Karpas-422 (cell line): ENCODE measurements around the gene CDC26. TPM values are rescaled to one million over a fixed set of nuclear protein-coding genes. Genes with fewer than 3 reads are reported as not detected.
"Not testable (repeated sequence)": the region's sequence is repeated elsewhere in the genome, so short reads cannot be mapped to it uniquely, and the experiment has no call there.

Experiments used
- DNase-seq: peaks from one replicate; pipeline ENCODE4 v3.0.0-alpha.2; 2015
- H2AFZ ChIP-seq: fragments of 200-600 bp; sonication (generic); 2 replicates; pipeline ENCODE4 v1.6.1; 2014; ENCODE audit warnings: antibody characterized with exemption, low read length, mixed read lengths
- H3K27ac ChIP-seq: fragments of 200-600 bp; sonication (generic); 2 replicates; pipeline ENCODE4 v1.5.1; 2014; ENCODE audit warnings: mild to moderate bottlenecking, low read length, moderate library complexity
- H3K27me3 ChIP-seq: fragments of 200-600 bp; sonication (generic); 2 replicates; pipeline ENCODE4 v1.6.1; 2014; ENCODE audit warnings: low read length, mixed read lengths
- H3K36me3 ChIP-seq: fragments of 200-600 bp; sonication (generic); 2 replicates; pipeline ENCODE4 v1.6.1; 2014; ENCODE audit warnings: low read length, mixed read lengths; ENCODE audit not compliant: insufficient read depth
- H3K4me1 ChIP-seq: fragments of 200-600 bp; sonication (generic); 2 replicates; pipeline ENCODE4 v1.6.1; 2014; ENCODE audit warnings: mild to moderate bottlenecking, low read length, mixed read lengths
- H3K4me2 ChIP-seq: fragments of 200-600 bp; sonication (generic); 2 replicates; pipeline ENCODE4 v1.6.1; 2014; ENCODE audit warnings: low read length, low read depth, mild to moderate bottlenecking; ENCODE audit not compliant: poor library complexity, severe bottlenecking
- H3K4me3 ChIP-seq: fragments of 200-600 bp; sonication (generic); 2 replicates; pipeline ENCODE4 v1.5.1; 2014; ENCODE audit warnings: mild to moderate bottlenecking, antibody characterized with exemption, low read length, mixed read lengths
- H3K79me2 ChIP-seq: fragments of 200-600 bp; sonication (generic); 2 replicates; pipeline ENCODE4 v1.6.1; 2014; ENCODE audit warnings: mild to moderate bottlenecking, low read length, mixed read lengths
- H3K9ac ChIP-seq: fragments of 200-600 bp; sonication (generic); 2 replicates; pipeline ENCODE4 v1.6.0; 2014; ENCODE audit warnings: low read length
- H3K9me2 ChIP-seq: fragments of 200-600 bp; sonication (generic), shearing (Covaris generic); replicated peaks from 2 replicates; pipeline ENCODE4 v1.6.0; 2014; ENCODE audit warnings: mild to moderate bottlenecking, low read length, moderate library complexity; ENCODE audit not compliant: insufficient read depth
- H3K9me3 ChIP-seq: fragments of 300-700, 200-600 bp; sonication (generic); 2 replicates; pipeline ENCODE4 v1.6.1; 2014; ENCODE audit warnings: low read length, mixed read lengths
- H4K20me1 ChIP-seq: fragments of 200-600 bp; sonication (generic); 2 replicates; pipeline ENCODE4 v1.6.1; 2014; ENCODE audit warnings: mild to moderate bottlenecking, antibody characterized with exemption, low read length, low read depth; ENCODE audit not compliant: insufficient read depth
- total RNA-seq: library from RNA; depleted of rRNA; stranded (reverse); fragments of >200 nt; shearing (Covaris generic); gene quantifications from 2 replicates; pipeline ENCODE4 v1.2.3, GENCODE V29; 2014; ENCODE audit warnings: low replicate concordance

Gene CDC26
- total RNA-seq, 1 experiment from 2014 or later: 36.0 TPM

DNA sequence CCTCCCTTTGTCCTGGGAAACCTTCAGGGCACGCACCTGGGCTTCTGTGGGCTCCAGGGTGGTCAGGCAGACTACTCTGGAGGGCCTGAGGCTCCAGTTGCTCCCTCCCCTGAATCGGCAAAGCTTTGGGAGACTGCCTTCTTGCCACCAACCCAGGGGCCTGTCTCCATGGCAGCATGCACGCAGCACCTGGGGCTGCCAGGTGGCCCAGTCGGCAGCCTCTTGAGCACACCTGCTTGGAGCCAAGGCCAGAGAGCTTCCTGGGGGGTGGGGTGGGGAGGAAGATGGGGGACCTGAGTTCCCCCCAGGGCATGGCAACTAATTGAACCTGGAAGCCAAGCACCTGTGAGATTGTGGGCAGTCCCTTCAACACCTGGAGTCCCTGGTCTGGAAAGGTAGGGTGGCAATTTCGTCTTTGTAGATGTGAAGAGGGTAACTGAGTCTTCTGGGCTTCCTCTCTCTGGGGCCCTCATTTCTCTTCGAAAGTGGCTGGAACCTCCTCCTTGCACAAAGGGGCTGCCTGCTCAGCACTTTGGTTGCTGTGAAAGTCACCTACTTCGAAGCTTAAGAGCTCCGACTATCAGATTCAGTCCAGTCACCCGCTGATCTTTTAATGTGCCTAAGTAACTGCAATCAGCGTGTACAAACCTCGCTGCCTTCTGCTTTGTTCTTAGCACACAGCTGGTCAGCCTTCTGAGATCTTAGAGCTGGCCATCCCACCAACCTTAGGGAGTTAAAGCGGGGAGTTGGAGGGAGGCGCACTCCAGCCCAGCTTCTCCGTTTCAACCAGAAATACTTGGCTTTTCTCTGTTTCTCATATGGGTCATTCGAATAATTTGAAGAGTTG, 23.8 kb upstream of the CDC26 start:
- H2AFZ ChIP-seq: no peak overlapping the region

DNA sequence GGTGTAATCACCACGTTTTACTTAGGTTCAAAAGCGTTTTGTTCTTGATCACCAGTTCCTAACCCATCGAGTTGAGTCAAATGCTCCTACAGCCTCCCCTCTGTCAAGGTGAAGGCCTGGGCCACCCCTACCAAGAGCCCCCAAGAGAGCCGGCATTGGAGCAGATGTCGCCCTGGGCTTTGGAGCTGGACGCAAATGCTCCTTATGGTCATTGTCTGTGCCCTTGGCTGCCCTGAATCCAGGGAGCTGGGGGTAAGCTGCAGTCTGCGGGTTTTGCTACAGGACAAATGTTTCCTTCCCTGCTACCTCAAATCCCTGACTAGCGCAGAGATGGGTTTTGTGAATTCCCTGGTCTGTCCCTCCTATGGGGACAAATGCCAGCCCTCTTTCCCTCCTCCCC, 22.9 kb upstream of the CDC26 start:
- no peaks in the 10 kb centered on the region for H3K4me1 ChIP-seq
- H3K79me2 ChIP-seq: no peaks in the 10 kb centered on the region
- no peaks in the 10 kb centered on the region; the same call in 1 of the 2 replicates for H3K36me3 ChIP-seq
- DNase-seq: no peak
- no peak overlapping the region for H3K9ac ChIP-seq
- H3K27ac ChIP-seq: no peak overlapping the region
- H2AFZ ChIP-seq: no peak overlapping the region
- no peaks in the 10 kb centered on the region for H4K20me1 ChIP-seq
- H3K9me3 ChIP-seq: no peaks in the 10 kb centered on the region
- H3K4me3 ChIP-seq: no peak overlapping the region
- H3K4me2 ChIP-seq: no peak overlapping the region
- H3K9me2 ChIP-seq: no peaks in the 10 kb centered on the region
- H3K27me3 ChIP-seq: no peaks in the 10 kb centered on the region

More for the DNA sequence above, 23.8 kb upstream of the CDC26 start:
- H3K9me2 ChIP-seq: no peaks in the 10 kb centered on the region
- H3K4me1 ChIP-seq: no peaks in the 10 kb centered on the region
- H3K79me2 ChIP-seq: no peaks in the 10 kb centered on the region
- H3K27ac ChIP-seq: no peak overlapping the region
- H3K9ac ChIP-seq: no peak overlapping the region
- no peaks in the 10 kb centered on the region for H4K20me1 ChIP-seq
- no peaks in the 10 kb centered on the region for H3K27me3 ChIP-seq
- H3K4me2 ChIP-seq: no peak overlapping the region
- no peaks in the 10 kb centered on the region for H3K36me3 ChIP-seq
- DNase-seq: no peak
- no peak overlapping the region for H3K4me3 ChIP-seq
- no peaks in the 10 kb centered on the region for H3K9me3 ChIP-seq

DNA sequence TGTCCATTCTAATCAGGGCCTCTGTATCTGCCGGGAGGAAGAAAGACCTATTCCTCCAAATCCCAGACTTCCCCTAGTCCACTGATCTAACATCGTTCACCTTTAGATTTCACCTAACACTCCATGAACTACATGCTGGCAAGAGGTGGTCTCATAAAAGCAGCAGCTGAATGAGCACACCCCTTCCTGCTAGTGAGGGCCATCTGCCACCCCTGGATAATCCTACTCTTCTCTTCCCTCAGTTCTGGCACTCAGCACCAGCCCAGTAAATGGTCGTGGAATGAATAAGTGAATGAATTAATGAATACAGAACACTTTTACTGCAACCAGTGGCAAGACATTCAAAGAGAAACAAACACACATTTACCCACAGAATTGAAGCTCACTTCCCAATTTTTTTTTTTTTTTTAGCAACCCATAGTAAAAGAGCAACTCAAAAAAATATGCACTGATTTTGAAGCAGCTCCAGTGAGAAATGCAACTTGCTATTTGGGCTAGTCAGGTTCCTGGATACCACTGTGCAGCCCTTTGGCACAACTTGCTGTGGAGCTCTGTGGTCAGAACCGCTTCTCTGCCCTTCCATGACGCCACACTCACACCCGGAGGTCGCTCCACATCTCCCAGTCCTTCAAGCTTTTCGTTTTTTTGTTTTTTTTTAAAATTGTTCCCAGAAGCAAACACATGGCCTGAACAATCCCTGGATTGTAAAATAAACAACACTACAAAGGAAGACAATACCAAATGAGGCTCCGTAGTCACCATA, 21.6 kb upstream of the CDC26 start:
- Histone ChIP-seq H3K27ac (no peak overlapping the region), H3K9me2 (no peaks in the 10 kb centered on the region), H3K9me3 (no peaks in the 10 kb centered on the region), H3K9ac (no peak overlapping the region), H4K20me1 (no peaks in the 10 kb centered on the region), H3K4me3 (no peak overlapping the region), H3K79me2 (no peaks in the 10 kb centered on the region), H3K4me1 (no peaks in the 10 kb centered on the region), H3K36me3 (peaks cover 8% of the 10 kb centered on the region), H3K4me2 (no peak overlapping the region), H2AFZ (no peak overlapping the region), H3K27me3 (no peaks in the 10 kb centered on the region)
- no peak for DNase-seq

DNA sequence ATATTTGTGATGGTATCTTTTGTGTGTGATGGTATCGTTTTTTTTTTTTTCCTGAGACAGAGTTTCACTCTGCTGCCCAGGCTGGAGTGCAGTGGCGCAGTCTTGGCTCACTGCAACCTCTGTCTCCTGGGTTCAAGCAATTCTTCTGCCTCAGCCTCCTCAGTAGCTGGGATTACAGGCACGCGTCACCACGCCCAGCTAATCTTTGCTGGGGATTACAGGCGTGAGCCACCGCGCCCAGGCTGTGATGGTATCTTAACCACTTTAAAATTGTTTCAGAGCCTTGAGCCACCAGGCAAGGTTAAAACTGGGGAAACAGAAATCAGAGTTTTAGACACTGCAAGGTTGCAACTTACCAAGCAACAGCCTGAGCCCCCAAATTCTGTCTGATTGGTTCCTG, 20.9 kb upstream of the CDC26 start:
- H3K9ac ChIP-seq, H3K4me1 ChIP-seq: not testable (repeated sequence)

DNA sequence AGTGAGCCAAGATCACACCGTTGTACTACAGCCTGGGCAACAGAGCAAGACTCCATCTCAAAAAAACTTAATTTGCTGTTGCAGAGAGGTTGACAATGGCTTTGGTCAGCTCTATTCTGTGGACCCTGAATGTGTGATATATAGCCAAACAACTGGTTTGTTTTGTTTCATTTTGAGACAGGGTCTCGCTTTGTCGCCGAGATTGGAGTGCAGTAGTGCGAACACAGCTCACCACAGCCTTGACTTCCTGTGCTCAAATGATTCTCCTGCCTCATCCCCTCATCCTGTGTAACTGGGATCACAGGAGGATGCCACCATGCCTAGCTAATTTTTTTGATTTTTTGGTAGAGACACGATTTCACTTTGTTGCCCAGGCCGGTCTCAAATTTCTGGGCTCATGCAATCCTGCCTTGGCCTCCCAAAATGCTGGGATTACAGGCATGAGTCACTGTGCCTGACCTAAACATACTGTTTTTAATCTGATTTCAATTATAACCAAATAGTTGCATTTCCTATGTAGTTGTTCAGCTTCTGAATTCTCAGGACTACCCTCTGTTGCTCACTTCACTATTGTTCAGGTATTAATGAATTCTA, 18.0 kb upstream of the CDC26 start:
- no peak for DNase-seq
- Histone ChIP-seq H3K36me3 (peaks cover 38% of the 10 kb centered on the region), H3K9ac (no peak overlapping the region), H3K9me3 (no peaks in the 10 kb centered on the region), H3K9me2 (no peaks in the 10 kb centered on the region), H3K79me2 (no peaks in the 10 kb centered on the region), H4K20me1 (no peaks in the 10 kb centered on the region), H2AFZ (no peak overlapping the region), H3K4me3 (no peak overlapping the region), H3K4me2 (no peak overlapping the region), H3K27me3 (no peaks in the 10 kb centered on the region), H3K27ac (no peak overlapping the region), H3K4me1 (no peaks in the 10 kb centered on the region)

More for the DNA sequence above, 20.9 kb upstream of the CDC26 start:
- not testable (repeated sequence) for H3K79me2 ChIP-seq, H2AFZ ChIP-seq, DNase-seq, H3K27me3 ChIP-seq, H4K20me1 ChIP-seq, H3K4me2 ChIP-seq, H3K27ac ChIP-seq, H3K9me3 ChIP-seq, H3K9me2 ChIP-seq, H3K4me3 ChIP-seq
- H3K36me3 ChIP-seq: peaks cover 14% of the 10 kb centered on the region

DNA sequence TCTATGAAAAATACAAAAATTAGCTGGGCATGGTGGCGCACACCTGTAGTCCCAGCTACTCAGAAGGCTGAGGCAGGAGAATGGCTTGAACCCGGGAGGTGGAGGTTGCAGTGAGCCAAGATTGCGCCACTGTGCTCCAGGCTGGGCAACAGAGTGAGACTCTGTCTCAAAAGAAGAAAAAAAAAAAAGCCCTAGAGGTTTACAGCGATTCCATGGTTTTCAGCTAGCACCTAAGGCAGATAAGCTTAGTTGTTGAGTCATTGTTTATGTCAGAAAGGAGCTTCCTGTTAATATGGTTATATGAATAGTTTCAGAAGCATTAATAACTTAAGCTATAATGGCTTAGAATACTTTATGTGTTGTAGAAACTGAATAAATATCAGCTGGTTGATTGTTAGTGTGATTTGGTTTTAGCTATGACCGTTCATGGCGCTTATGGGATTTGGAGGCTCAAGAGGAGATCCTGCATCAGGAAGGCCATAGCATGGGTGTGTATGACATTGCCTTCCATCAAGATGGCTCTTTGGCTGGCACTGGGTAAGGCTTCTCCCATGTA, 14.8 kb upstream of the CDC26 start:
- no peak for DNase-seq
- peaks cover 63% of the 10 kb centered on the region for H3K36me3 ChIP-seq

DNA sequence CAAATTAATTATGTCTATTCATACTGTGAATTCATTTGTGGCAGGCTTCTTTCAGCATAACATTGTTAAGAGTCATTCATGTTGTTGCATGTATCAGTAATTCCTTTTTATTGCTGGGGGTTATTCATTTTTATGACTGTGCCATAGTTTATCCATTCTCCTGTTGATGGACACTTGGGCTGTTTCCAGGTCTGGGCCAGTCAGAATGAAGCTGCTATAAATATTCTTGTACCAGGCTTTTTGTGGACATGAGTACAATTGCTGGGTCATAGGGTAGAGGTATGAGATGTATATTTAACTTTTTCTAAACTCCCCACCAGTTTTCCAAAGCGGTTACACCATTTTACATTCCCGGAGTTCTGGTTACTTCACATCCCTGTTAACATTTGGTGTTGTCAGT, 13.7 kb upstream of the CDC26 start:
- DNase-seq: no peak
- H3K4me3 ChIP-seq: no peak overlapping the region

More for the DNA sequence above, 14.8 kb upstream of the CDC26 start:
- no peak overlapping the region for H3K9ac ChIP-seq
- H3K4me2 ChIP-seq: no peak overlapping the region
- H3K27me3 ChIP-seq: no peaks in the 10 kb centered on the region
- H3K79me2 ChIP-seq: no peaks in the 10 kb centered on the region
- H2AFZ ChIP-seq: no peak overlapping the region
- no peaks in the 10 kb centered on the region for H3K4me1 ChIP-seq
- H4K20me1 ChIP-seq: no peaks in the 10 kb centered on the region
- H3K9me3 ChIP-seq: no peaks in the 10 kb centered on the region
- no peak overlapping the region for H3K4me3 ChIP-seq
- no peaks in the 10 kb centered on the region for H3K9me2 ChIP-seq
- no peak overlapping the region for H3K27ac ChIP-seq

DNA sequence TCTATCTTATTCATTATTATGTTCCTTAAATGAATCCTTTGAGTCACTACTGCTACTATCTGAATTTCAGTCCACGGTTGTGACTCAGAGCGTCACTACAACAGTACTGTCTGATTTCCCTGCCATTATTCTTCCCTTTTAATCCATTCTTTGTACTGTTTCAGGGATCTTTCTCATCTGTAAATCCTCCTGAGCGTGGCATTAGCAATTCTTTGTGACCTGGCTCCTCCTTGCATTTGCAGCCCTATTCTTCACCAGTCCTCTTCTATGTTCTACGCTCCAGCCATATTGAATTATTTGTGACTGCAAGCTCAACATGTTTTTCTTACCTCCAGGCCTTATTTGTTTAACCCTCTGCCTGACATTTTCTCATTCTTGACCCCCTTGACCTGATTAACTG, 6.0 kb upstream of the CDC26 start:
- no peaks in the 10 kb centered on the region for H4K20me1 ChIP-seq
- peaks cover 24% of the 10 kb centered on the region for H3K79me2 ChIP-seq
- H3K9me3 ChIP-seq: no peaks in the 10 kb centered on the region
- H2AFZ ChIP-seq: no peak overlapping the region
- H3K27me3 ChIP-seq: no peaks in the 10 kb centered on the region
- H3K4me2 ChIP-seq: no peak overlapping the region
- no peak overlapping the region for H3K27ac ChIP-seq
- no peak overlapping the region for H3K4me3 ChIP-seq
- H3K4me1 ChIP-seq: peaks cover 8% of the 10 kb centered on the region
- DNase-seq: no peak
- peaks cover 68% of the 10 kb centered on the region; the same call in 1 of the 2 replicates for H3K36me3 ChIP-seq
- no peaks in the 10 kb centered on the region for H3K9me2 ChIP-seq
- no peak overlapping the region for H3K9ac ChIP-seq

More for the DNA sequence above, 13.7 kb upstream of the CDC26 start:
- no peak overlapping the region for H3K27ac ChIP-seq
- no peak overlapping the region for H3K9ac ChIP-seq
- H2AFZ ChIP-seq: no peak overlapping the region
- H3K79me2 ChIP-seq: no peaks in the 10 kb centered on the region
- H3K4me1 ChIP-seq: no peaks in the 10 kb centered on the region
- no peaks in the 10 kb centered on the region for H3K9me2 ChIP-seq
- H3K9me3 ChIP-seq: no peaks in the 10 kb centered on the region
- H4K20me1 ChIP-seq: no peaks in the 10 kb centered on the region
- H3K4me2 ChIP-seq: no peak overlapping the region
- peaks cover 73% of the 10 kb centered on the region for H3K36me3 ChIP-seq
- H3K27me3 ChIP-seq: no peaks in the 10 kb centered on the region
